Measurements from ENCODE around the gene MORF4L2.
A peak's percentile ranks its signal among the peaks of the same experiment; 100 is the strongest.

The MORF4L2 gene, protein sequence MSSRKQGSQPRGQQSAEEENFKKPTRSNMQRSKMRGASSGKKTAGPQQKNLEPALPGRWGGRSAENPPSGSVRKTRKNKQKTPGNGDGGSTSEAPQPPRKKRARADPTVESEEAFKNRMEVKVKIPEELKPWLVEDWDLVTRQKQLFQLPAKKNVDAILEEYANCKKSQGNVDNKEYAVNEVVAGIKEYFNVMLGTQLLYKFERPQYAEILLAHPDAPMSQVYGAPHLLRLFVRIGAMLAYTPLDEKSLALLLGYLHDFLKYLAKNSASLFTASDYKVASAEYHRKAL

DNA sequence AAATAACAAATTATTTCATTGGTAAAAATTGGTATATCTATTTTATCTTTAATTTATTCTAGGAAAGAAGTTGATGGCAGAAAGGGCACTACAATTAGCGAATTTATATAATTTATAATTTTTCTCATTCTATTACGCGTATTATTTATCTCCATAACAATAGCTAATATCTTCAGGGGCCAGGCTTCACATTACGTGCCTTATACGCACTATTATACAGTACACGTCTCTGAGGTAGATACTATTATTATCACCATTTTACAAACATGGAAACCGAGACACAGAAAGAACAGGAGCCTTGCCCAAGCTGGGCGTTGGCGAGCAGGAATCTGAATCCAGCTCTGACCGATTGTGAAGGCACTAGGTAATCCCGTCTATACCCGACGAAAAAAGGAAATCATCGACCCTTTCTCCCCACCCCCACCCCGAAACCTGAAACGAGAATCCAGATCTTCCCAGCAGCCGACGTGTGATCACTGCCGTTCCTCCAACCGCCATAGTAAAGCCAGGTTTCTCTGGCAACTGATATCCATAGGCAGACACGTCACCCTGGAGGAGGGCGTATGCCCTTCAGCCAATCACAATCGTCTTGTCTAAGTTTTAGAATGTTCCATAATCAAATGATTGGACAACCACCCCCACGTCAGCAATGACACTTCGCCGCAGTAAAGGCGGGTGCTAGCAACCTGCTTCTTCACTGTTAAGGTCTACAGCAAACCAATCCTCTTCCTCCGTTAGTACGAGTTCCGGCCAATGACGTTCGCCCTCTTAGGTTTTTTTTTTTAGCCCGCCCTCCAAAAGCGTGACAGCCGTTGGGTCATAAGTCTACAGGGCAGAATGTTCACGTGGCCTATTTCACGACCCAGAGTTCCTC, at the start of gene MORF4L2:
MORF4L2 (minus strand) TSS at position 501 of the 874 bp plus-strand sequence. CDS start 9,672 bp downstream, outside the sequence.
- peak; percentile 96 for DNase-seq

DNA sequence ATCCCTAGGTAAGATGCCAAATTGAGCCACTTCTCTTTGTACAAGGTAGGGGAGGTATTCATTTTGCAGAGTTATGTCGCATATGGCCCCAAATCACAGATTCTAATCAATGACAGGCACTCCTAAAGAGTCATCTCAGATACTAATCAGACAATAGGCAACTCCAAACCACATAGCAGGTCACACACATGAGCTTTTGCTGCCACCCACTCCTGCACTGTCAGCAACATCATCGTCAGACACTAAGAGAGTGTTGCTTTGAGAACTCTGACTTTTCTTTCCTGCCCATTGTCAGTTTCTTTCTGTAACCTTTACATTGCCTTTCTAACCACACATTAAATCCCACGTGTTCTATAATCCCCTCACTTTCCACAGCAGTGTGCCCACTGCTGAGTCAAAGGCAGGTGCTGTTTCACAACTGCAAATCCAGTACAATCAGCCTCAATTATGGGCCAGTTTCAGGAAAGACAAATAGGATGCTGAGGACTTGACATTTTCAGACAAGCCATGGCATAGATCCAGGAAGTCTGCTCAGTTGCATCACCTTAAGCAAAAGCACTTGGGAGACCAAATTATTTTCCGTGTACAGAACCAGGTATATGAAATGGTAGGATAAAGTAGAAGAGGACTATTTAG, 47.7 kb upstream of the MORF4L2 start:
- no peak for DNase-seq

DNA sequence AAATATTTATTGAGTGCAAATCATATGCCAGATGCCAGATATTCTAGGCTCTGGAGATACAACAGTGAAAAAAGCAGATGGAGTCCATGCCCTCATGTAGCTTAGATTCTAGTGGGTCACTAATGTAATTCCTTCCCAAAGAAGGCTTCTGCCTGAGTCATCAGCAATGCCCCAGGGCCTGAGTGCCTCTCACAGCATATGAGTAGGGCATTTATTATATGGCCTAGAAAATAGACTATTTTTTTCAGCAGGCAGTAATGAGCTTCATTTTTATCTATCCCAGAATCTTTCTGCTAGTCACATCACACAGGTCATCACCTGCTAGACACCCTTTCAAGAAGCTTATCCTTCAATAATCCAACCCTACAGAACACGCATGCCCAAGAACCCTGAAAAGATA, 46.5 kb upstream of the MORF4L2 start:
- DNase-seq = no peak

DNA sequence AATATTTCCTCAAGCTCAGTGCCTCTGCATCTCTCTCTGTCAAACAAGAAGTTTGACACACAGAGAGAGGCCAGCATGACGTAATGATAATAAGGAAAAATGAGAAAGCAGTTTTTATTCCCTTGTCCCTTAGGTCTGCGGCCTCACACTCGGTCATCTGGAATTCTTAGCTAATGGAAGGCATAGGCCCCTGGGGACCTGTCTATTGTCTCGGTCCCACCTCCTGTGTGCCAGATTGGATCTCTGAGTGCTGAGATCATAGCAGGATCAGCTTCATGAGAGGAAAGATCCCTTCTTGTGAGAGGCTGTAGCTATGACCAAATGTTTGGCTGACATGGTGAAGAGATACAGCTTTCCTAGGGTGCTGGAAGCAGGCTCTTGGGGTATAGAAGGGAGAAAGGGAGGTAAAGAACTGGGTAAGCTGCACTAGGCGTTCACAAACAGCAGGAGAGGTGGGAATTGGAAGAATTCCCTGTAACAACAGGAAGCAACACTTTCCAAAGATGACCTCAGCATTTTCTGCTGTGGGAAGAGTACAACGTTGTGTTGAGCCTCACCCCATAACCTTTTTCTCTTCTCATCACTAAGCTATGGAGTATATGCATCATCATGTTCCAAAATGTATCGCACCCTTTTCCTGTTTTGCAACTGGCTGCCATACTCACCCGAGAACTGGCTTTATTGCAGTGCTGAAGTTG, 44.4 kb upstream of the MORF4L2 start:
- DNase-seq = peak; percentile 56

DNA sequence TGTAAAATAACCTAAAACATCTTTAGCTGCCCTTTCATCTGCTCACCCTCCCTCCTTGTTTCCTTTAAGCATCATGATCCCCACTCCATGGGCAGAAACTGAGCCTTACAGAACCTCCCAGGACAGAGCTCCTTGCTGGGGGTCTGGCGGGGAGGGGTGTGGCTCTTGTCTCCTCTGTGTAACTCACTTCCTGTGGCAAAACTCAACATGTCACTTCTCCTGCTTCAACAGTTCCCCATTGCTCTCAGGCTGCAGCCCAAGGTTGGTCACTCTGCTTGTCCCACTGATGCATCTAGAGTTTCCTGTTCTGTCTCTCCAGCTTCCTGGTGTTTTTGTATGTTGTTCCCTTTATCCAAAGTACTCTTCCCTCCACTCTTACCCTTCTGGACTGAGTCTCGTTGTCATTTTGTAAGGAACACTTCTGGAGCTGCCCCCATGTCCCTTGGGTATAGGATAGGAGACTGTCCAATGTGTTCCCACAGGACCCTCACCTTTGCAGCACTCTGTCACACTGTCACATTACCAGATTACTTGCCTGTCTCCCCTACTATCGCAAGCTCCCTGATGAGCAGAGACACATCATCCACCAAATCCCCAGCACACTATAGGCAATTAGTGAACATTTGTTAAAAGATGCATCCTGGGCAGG, 43.8 kb upstream of the MORF4L2 start:
- DNase-seq = no peak

DNA sequence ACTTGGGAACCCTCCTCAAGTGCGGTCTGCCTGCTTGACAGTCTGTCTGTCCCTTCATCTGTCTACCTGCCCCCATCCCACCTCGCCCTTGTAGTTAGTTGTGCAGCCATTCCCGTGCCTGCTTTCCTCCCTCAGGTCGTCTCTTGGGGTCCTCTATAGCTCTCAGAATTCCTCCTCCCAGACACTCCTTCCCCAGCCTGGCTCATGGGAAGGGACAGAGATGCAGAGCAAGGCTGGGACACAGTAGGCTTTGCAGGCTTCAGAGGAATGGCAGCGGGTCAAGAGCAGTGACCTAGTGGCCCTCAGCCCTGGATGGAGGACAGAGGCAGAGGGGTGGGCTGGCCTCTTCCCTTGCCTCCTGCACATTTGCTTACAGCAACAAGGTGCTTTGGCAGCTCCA, 42.5 kb upstream of the MORF4L2 start:
- no peak for DNase-seq

DNA sequence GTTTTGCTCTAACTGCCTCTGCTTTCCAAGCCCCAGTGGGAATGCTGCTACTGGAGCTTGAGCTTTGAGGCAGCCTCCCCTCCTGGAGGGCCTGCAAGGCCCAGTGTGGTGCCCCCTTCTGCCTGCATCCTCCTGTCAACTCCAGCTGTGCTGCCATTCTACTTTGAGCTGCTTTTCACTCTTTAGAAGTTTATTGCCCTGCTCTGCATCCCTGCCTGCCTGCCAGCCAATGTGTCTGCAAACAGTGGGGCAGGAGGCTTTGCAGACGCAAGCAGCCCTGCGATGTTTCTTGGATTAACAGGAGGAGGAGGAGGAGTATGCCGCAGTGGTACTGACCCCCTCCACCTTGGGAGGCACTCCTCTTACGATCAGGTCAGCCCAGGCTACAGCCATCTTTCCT, 40.6 kb upstream of the MORF4L2 start:
- no peak for DNase-seq

DNA sequence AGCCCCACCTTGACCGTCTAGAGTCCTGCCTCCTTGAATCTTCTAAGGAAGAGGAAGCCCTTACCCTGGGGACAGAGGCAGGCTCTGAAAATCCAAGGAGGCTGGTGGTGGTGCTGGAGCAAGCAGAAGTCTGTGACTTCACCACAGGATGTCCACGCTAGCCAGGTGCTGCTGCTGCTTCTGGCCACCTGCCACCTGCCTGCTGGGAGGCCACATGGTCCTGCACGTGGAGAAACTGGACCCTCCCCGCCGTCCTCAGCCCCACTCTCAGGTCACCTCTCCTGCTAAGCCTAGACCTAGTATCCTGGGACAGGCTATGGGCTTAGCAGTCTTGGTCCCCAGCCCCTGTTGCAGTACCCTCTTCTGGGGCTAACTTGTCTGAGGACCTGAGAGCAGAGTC, 40.0 kb upstream of the MORF4L2 start:
- no peak for DNase-seq

DNA sequence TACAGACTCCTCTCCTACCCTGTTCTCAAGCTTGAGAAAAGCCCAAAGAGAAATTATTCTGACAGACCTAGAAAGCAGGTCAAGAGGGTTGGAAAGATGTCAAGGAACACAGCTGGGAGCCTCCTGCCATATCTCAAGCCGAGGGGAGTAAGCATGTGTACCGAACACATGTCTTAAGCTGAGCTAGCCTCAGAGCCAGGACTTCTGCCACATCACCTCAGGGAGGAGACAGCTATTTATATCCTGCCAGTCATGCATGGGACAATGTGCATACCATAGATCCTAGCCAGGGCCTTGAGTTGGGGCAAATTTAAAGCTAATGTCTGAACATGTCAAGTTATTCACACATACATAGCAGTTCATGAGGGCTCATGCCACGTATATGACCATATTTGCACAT, 36.0 kb upstream of the MORF4L2 start:
- no peak for DNase-seq

DNA sequence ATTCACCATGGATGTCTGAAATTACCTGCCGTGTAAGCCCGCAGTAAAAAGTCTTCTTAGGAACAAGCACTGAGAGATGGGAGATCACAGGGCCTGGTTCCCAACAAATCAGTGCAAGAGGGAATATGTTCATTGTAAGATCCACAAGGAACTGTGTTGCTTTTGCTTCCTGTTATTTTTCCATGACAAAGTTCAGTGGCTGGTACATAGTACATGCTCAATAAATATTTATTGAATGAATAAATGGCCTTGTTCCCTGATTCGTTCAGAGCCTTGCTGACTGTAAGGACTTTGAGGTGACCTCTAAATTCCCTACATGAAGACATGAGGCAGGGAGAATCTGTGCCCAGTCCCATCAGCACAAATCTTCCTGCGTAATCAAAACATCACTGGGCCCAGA, 31.6 kb upstream of the MORF4L2 start:
- no peak for DNase-seq

DNA sequence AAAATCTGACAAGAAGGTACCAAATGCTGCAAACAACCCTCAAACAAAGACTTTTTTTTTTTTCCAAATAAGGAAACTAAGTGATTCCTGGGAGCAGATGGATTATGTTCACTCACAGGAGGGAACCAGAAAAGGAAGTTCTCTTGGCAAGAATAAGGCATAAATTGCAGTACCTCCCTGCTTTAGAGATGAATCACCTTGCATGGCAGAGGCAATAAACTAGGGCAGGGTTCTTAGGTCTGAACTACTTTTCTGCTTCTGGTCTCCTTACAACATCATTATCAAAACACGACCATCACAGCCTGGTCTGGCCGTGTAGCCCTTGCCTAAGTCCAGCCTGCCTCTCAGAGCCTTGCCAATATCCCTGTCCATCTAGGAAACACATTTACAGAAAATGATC, 30.5 kb upstream of the MORF4L2 start:
- no peak for DNase-seq

DNA sequence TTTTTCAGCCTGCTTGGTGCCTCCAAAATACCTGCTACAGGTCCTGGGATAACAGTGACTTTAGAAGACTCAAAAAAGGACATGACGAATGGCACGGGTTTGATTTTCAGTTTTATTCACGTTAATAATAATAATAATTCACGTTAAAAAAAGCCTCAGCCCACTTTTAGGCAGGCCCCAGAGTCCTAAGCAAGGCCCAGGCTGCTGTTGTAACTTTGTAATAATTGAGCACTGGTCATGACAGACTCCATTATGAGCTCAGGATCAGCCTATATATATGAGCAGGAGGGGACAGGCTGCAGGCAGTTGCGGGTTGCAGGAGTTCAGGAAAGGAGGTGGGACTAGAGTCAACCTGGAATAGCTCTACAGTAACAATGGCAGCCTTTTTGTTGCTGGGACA, 24.1 kb upstream of the MORF4L2 start, which contains the start of gene TMEM31:
TMEM31 (plus strand) TSS at position 301 of the 400 bp plus-strand sequence. CDS start 1,350 bp downstream, outside the sequence.
- DNase-seq = no peak

DNA sequence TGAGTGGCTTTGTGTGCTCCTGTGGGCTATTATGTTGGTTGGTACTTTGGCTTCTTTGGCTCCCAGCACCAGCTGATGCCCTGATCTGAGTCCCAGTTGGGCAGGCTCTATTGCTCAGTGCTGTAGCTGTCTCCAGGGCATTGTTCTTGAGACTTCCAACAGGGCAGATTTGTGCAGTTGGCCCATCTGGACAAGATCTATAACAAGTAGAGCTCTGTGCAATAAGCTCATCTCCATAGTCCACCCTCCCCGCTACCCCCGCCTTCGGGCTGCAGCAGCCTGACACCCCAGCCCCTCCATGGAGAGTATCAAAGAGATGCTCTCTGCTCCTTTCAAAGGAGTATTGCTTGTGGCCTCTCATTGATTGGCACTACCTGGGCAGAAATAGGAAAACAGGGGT, 18.4 kb upstream of the MORF4L2 start:
- DNase-seq = no peak

DNA sequence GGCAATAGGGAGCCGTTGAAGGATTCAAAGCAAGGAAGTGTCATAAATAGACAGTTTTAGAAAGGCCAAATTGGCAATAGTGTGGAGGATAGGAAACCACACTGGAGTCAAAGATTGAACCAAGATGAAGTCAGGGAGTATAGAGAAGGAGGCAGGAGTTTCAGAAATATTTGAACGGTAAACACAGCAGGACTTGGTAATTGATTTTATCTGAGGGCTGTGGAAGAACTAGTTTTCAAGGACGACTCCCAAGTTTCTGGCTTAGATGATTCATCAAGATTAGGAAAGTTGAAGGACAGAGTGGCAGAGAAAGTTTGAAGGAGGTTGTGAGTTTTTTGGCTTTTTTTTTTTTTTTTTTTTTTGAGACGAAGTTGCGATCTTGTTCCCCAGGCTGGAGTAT, 12.7 kb upstream of the MORF4L2 start:
- no peak for DNase-seq

DNA sequence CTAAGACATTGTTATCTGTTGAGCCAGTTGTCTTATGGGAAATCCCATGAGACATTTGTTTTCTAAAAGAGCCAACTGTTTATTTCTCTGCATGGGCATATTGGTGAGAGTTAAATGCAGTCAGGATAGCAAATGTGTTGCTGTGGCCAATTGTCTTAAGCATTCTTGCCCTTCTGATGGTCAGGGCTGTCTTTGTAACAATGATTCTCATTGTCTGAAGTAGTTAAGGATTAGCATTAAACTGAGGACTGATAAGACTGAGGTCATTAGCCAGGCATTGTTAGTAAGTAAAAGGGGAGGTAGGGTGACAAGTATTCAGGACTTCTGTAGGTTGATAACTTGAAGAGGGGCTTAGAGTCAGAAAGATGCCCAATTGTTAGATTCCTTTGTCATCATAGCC, 11.2 kb upstream of the MORF4L2 start:
- no peak for DNase-seq

DNA sequence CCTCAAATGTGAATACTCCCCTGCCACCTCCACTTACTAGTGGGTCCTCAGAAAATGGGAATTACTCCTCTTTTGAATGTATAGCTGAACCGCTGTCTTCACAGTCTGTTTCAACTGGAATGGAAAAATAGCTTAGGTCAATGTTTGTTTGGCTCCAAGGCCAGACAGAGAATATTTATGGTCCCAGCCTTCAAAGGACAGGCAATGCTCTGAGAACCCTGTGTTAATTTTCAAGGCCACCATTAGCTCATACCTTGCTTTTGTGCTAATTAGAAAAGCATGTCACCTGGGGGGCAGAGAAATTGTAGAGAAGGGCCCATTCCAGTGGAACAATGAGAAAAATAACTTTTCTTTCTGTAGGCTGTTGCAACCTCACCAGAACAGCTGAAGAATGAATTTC, 4.6 kb upstream of the MORF4L2 start:
- no peak for DNase-seq

DNA sequence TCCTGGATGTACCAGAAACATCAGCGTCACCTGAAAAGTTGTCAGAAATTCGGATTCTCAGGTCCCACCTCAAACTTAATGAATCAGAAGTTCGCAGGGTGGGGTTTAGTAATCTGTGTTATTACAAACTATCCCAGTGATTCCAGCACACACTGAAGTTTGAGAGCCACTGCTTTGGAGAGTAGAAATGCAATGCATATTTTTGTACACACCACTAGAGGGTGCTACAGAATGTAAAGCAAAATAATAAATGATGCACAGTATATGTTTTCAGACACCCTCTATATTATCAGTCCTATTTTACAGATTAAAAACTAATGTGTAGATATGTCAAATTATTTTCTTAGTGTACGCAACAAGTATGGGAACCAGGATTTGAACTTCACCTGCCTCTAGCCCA, 2.4 kb upstream of the MORF4L2 start:
- no peak for DNase-seq

DNA sequence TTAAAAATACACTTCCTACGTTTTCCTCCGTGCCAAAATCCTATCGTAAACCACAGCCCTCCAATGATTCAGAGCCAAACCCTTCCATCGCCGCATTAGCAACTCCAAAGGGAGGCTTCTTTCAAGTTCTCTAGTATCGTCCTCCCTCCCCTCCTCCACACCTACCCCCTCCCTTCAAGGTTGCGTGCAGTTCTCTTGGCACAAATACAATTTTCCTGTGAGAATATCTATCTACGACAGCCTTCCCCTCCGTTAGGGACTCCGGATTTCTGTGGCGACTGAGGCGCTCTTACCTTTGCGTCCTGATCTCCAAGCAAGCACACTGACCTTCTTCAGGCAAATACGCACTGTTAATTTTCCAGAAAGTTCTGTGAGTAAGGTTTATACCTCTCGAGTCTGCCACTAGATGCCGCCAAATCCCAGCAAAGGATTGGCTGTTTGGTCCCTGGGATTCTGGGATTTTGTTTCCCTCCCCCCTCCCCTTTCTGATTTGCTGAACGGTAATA, 1.2 kb upstream of the MORF4L2 start:
- peak; percentile 84 for DNase-seq

DNA sequence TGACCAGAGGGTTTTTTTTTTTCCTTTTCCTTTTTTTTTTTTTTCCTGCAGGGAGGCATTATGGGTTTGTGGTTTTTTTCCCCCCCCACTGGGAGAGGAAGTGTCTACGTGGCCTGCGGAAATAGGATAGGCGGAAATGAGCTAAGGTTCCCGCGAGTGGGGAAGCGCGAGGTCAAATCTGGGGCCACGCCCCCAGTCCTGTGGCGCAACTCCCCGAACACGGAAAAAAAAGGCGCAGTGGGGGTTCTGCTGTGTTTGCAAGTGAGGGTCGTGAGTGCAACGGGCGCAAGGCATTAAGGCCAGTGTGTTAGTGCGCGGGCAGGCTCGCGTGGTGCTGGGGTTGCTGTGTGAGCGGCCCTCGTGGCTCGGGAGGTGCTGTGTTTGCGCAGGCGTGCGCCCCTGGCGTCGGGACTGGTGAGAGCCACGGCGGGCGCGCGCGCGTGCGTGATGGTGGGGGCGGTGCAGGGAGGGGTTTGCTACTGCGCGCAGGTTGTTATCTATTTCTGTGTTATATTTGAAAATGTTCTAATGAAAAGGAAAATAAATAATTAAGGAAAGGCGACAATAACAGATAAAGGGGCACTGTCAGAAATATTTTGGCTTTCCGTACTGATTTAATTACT, 685 bp upstream of the MORF4L2 start:
- DNase-seq = peak; percentile 91

DNA sequence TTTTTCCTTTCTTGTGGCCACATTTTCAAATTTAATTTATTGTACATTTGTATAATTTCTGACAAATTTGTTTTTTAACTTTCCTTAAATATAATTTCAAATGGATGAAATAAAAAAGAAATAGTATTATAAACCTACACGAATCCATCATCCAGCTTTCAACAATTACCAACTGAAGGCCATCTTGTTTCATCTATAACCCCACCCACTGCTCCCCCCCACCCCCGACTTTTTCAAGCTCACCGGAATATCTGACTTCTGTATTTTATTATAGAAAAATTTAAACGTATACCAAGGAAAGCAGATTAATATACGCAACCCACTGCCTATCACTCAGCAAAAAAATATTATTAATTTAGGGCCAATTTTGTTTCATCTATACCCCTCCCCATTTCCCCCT, 1.1 kb downstream of the MORF4L2 start:
- DNase-seq = no peak

DNA sequence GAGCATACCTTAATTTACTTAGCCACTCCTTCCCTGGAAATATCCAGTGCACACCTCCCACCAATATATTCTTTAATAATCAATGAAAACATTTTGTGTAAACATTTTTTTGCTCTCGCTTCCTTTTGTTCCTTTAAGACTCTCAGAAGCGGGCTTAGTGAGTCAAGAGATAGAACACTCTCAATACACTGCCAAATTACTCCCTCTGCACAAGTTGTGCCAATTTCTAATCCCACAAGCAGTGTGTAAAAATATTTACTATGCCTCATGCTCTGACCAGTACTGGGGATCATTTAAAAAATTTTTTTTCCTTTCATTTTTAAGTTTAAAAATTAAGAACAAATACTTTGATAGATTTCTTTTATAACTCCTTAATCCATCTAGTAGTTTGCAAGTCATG, 5.1 kb downstream of the MORF4L2 start:
- no peak for DNase-seq
